DOHH2 (cell line): ENCODE results near the gene TUT4.

Source experiments
- H3F3A ChIP-seq: fragments of 200-600 bp; sonication (generic), shearing (Covaris generic); 2 replicates; pipeline ENCODE4 v1.6.0; 2016; ENCODE audit warnings: antibody characterized with exemption, mild to moderate bottlenecking; ENCODE audit not compliant: control insufficient read depth, insufficient read depth
- H3K27ac ChIP-seq: fragments of 200-600 bp; sonication (generic); 2 replicates; pipeline ENCODE4 v1.5.1; 2014; ENCODE audit warnings: low read depth, mild to moderate bottlenecking, low read length, moderate library complexity
- H3K27me3 ChIP-seq: fragments of 200-600 bp; sonication (generic); 2 replicates; pipeline ENCODE4 v1.6.1; 2014; ENCODE audit warnings: mild to moderate bottlenecking, low read length, mixed read lengths; ENCODE audit not compliant: control insufficient read depth
- H3K36me3 ChIP-seq: fragments of 200-600 bp; sonication (generic); 2 replicates; pipeline ENCODE4 v1.6.1; 2014; ENCODE audit warnings: mild to moderate bottlenecking, low read length, moderate library complexity, mixed read lengths; ENCODE audit not compliant: control insufficient read depth
- H3K4me1 ChIP-seq: fragments of 200-600 bp; sonication (generic); 2 replicates; pipeline ENCODE4 v1.6.1; 2014; ENCODE audit warnings: mild to moderate bottlenecking, low read length, mixed read lengths; ENCODE audit not compliant: control insufficient read depth
- H3K4me2 ChIP-seq: fragments of 200-600 bp; sonication (generic); 2 replicates; pipeline ENCODE4 v1.6.0; 2014; ENCODE audit warnings: mild to moderate bottlenecking, low read length, moderate library complexity
- H3K4me3 ChIP-seq: fragments of 200-600 bp; sonication (generic); 2 replicates; pipeline ENCODE4 v1.5.1; 2014; ENCODE audit warnings: mild to moderate bottlenecking, low read length, mixed read lengths
- H3K79me2 ChIP-seq: fragments of 200-600 bp; sonication (generic); 2 replicates; pipeline ENCODE4 v1.6.1; 2014; ENCODE audit warnings: mild to moderate bottlenecking, low read length, mixed read lengths; ENCODE audit not compliant: control insufficient read depth
- H3K9me2 ChIP-seq: fragments of 200-600 bp; sonication (generic); replicated peaks from 2 replicates; pipeline ENCODE4 v1.6.1; 2014; ENCODE audit warnings: mild to moderate bottlenecking, low read length, mixed read lengths; ENCODE audit not compliant: control insufficient read depth
- H3K9me3 ChIP-seq: fragments of 200-600 bp; sonication (generic); 2 replicates; pipeline ENCODE4 v1.6.1; 2014; ENCODE audit warnings: antibody characterized with exemption, low read length, mixed read lengths; ENCODE audit not compliant: control insufficient read depth, insufficient read depth
- H4K20me1 ChIP-seq: fragments of 200-600 bp; sonication (generic); 2 replicates; pipeline ENCODE4 v1.6.0; 2014; ENCODE audit warnings: low read depth, mild to moderate bottlenecking, antibody characterized with exemption, low read length, moderate library complexity; ENCODE audit not compliant: control insufficient read depth, insufficient read depth
- EZH2phosphoT487 ChIP-seq: fragments of 200-600 bp; sonication (generic); IDR thresholded peaks from 2 replicates; pipeline ENCODE4 v1.6.1; 2017; ENCODE audit warnings: borderline replicate concordance, mild to moderate bottlenecking, antibody characterized with exemption, low read length, moderate library complexity, mixed read lengths
- TF ChIP-seq, protein P1 (sequence below): fragments of 200-600 bp; sonication (generic); IDR thresholded peaks from one replicate; pipeline ENCODE4 v1.5.1; 2014; ENCODE audit warnings: antibody characterized with exemption, mild to moderate bottlenecking, low read depth, low read length; ENCODE audit not compliant: poor library complexity, severe bottlenecking

TUT4 gene

DNA sequence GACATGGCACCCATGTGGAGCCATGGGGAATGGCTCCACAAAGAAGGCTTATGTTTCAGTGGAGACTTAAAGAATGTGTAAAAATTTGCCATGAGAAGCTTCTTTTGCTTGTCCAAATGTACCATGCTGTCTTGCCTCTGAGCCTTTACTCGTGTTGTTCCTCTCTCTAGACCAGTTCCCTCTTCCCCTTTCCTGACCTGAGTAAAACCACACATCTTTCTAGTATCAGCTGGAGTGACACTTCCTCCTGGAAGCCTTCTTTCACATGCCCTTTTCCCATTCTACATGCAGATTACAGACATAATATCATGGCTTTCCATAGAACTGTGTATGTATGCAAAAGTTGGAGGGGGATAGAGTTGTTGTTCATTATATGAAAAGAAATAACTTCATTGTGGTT is 35.6 kb upstream of the TUT4 start:
- Histone ChIP-seq H3K9me3 (no peaks in the 10 kb centered on the region), H4K20me1 (no peaks in the 10 kb centered on the region), H3K79me2 (no peaks in the 10 kb centered on the region), H3K27me3 (no peaks in the 10 kb centered on the region), H3K27ac (no peak overlapping the region), H3K4me2 (no peak overlapping the region), H3F3A (peaks cover 12% of the 10 kb centered on the region), H3K4me1 (peaks cover 33% of the 10 kb centered on the region), H3K9me2 (no peaks in the 10 kb centered on the region), H3K36me3 (no peaks in the 10 kb centered on the region), H3K4me3 (no peak overlapping the region)
- TF ChIP-seq EZH2phosphoT487, result no peak
- TF ChIP-seq, protein P1, sequence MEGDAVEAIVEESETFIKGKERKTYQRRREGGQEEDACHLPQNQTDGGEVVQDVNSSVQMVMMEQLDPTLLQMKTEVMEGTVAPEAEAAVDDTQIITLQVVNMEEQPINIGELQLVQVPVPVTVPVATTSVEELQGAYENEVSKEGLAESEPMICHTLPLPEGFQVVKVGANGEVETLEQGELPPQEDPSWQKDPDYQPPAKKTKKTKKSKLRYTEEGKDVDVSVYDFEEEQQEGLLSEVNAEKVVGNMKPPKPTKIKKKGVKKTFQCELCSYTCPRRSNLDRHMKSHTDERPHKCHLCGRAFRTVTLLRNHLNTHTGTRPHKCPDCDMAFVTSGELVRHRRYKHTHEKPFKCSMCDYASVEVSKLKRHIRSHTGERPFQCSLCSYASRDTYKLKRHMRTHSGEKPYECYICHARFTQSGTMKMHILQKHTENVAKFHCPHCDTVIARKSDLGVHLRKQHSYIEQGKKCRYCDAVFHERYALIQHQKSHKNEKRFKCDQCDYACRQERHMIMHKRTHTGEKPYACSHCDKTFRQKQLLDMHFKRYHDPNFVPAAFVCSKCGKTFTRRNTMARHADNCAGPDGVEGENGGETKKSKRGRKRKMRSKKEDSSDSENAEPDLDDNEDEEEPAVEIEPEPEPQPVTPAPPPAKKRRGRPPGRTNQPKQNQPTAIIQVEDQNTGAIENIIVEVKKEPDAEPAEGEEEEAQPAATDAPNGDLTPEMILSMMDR, result no peak

DNA sequence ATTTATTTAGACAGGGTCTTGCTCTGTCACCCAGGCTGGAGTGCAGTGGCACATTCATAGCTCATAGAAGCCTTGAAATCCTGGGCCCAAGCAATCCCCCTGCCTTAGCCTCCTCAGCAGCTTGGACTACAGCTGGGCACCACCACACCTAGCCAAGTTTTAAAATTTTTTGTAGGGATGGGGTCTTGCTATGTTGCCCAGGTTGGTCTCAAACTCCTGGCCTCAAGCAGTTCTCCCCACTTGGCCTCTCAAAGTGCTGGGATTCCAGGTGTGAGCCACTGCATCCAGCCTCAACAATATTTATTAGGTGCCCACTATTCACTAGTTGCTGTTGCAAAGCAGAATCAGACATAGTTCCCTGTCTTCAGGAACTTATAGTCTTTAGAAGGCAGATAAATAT is 35.1 kb upstream of the TUT4 start:
- Histone ChIP-seq H3K4me2 (no peak overlapping the region), H4K20me1 (no peaks in the 10 kb centered on the region), H3F3A (peaks cover 7% of the 10 kb centered on the region), H3K36me3 (no peaks in the 10 kb centered on the region), H3K9me3 (no peaks in the 10 kb centered on the region), H3K9me2 (no peaks in the 10 kb centered on the region), H3K27ac (no peak overlapping the region), H3K4me3 (no peak overlapping the region), H3K27me3 (no peaks in the 10 kb centered on the region), H3K4me1 (peaks cover 28% of the 10 kb centered on the region), H3K79me2 (no peaks in the 10 kb centered on the region)
- TF ChIP-seq EZH2phosphoT487, result no peak
- TF ChIP-seq, protein P1, result no peak

DNA sequence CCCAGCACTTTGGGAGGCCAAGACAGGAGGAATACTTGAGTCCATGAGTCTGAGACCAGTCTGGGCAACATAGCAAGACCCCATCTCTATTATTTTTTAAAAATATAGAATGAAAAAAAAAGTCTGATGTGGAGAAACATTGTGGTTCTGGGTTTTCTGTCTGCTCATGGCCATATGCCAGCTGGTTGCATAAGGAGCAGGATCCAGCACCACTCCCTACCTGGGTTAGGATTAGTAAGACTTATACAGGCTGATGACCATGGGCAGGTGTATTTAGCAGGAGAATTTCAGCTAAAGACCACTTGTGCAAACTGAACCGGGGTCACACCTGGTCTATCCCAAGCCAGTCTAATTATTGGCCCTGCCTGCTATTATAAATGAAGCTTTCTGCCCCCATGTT is 32.6 kb upstream of the TUT4 start:
- H3K9me2 ChIP-seq, result no peaks in the 10 kb centered on the region
- no peak for TF ChIP-seq EZH2phosphoT487
- TF ChIP-seq, protein P1, result no peak
- H3K4me3 ChIP-seq, result no peak overlapping the region
- H3K27me3 ChIP-seq, result no peaks in the 10 kb centered on the region
- no peak overlapping the region for H3K27ac ChIP-seq
- H4K20me1 ChIP-seq, result no peaks in the 10 kb centered on the region
- H3K36me3 ChIP-seq, result no peaks in the 10 kb centered on the region
- H3K79me2 ChIP-seq, result no peaks in the 10 kb centered on the region
- H3K9me3 ChIP-seq, result no peaks in the 10 kb centered on the region
- peaks cover 12% of the 10 kb centered on the region for H3K4me1 ChIP-seq
- no peak overlapping the region for H3K4me2 ChIP-seq
- H3F3A ChIP-seq, result no peaks in the 10 kb centered on the region

DNA sequence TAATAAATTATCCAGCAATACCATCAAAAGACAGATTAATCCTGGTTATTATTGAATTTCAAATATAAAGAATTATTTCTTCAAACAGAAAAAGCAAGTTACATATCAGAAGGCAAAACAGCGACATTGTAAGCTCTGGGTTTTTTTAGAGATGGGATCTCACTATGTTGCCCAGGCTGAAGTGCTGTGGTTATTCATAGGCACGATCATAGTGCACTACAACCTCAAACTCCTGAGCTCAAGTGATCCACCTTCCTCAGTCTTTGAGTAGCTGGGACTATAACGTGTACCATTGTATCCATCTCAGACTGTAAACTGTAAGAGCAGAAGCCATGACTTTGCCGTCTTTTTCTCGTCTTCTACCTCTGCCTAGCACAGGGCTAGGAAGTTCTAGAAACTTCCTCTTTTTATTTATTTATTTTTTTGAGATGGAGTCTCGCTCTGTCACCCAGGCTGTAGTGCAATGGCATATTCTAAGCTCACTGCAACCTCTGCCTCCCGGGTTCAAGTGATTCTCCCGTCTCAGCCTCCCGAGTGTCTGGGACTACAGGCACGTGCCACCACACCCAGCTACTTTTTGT is 29.3 kb upstream of the TUT4 start:
- Histone ChIP-seq H3K27ac (no peak overlapping the region), H3K4me1 (no peaks in the 10 kb centered on the region), H3K4me3 (no peak overlapping the region), H3K79me2 (no peaks in the 10 kb centered on the region), H3K9me3 (no peaks in the 10 kb centered on the region), H3K4me2 (no peak overlapping the region), H4K20me1 (no peaks in the 10 kb centered on the region), H3K9me2 (no peaks in the 10 kb centered on the region), H3F3A (no peaks in the 10 kb centered on the region), H3K27me3 (no peaks in the 10 kb centered on the region), H3K36me3 (no peaks in the 10 kb centered on the region)
- no peak for TF ChIP-seq EZH2phosphoT487
